ENCODE results near the gene CERKL.

The CERKL gene

DNA sequence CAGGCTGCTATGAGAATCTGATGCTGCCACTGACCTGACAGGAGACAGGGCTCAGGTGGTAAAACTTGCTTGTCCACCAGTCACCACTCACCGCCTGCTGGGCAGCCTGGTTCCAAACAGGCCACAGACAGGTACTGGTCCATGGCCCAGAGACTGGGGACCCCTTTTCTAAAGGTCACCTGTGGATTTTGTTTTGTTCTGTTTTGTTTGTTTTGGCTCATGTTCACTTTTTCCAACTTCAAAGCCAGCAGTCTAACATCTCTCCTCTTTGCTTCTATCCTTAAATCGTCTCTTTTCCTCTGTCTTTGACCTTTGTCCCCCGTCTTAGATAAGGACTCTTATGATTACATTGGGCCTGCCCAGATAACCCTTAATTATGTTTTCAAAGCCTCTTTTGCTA, 3.3 kb upstream of the CERKL start:
- no peak overlapping the region for H3K9ac ChIP-seq
- no peak overlapping the region for H3K4me2 ChIP-seq
- no peak overlapping the region for H3K27ac ChIP-seq
- H3K4me1 ChIP-seq (ENCODE audit: low read depth, poor library complexity, severe bottlenecking) = no peaks in the 10 kb centered on the region
- no peaks in the 10 kb centered on the region for H3K27me3 ChIP-seq (ENCODE audit: insufficient read depth, low read depth)
- TF ChIP-seq, protein P1, sequence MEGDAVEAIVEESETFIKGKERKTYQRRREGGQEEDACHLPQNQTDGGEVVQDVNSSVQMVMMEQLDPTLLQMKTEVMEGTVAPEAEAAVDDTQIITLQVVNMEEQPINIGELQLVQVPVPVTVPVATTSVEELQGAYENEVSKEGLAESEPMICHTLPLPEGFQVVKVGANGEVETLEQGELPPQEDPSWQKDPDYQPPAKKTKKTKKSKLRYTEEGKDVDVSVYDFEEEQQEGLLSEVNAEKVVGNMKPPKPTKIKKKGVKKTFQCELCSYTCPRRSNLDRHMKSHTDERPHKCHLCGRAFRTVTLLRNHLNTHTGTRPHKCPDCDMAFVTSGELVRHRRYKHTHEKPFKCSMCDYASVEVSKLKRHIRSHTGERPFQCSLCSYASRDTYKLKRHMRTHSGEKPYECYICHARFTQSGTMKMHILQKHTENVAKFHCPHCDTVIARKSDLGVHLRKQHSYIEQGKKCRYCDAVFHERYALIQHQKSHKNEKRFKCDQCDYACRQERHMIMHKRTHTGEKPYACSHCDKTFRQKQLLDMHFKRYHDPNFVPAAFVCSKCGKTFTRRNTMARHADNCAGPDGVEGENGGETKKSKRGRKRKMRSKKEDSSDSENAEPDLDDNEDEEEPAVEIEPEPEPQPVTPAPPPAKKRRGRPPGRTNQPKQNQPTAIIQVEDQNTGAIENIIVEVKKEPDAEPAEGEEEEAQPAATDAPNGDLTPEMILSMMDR (conservative IDR thresholded peaks at IDR 0.05; ENCODE audit: low read depth, low read length) = no peak
- no peaks in the 10 kb centered on the region for H3K36me3 ChIP-seq (ENCODE audit: insufficient read depth)
- no peaks in the 10 kb centered on the region for H3K79me2 ChIP-seq (ENCODE audit: insufficient read depth, low read depth)
- H3K4me3 ChIP-seq (IDR thresholded peaks at IDR 0.05; ENCODE audit: insufficient read depth, low read depth, low read length) = no peak overlapping the region
- H2AFZ ChIP-seq (ENCODE audit: low read depth) = no peak overlapping the region
- H4K20me1 ChIP-seq (ENCODE audit: insufficient read depth) = no peaks in the 10 kb centered on the region

DNA sequence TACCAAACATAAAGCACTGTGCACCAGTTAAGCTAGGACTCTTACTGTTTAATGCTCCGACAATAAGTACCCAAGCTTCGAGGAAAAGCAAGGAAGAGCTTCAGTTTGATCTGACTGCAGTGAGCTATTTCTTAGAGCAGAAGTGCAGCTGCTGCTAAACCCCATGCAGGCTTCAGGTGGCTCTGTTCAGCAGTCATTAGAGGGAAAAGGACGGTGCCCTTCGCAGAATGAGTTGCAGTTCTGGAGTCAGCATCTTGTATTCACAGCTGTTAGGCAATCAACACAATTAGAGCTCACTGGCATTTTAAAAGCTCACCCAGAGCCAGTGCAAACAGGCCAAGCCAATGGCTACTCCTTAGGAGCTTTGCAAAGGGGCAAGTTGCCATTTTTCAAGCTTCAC, 1.5 kb upstream of the CERKL start:
- TF ChIP-seq, protein P1 (conservative IDR thresholded peaks at IDR 0.05; ENCODE audit: low read depth, low read length) = no peak
- Histone ChIP-seq H3K79me2 (ENCODE audit: insufficient read depth, low read depth) (no peaks in the 10 kb centered on the region), H3K4me2 (no peak overlapping the region), H3K27ac (no peak overlapping the region), H3K27me3 (ENCODE audit: insufficient read depth, low read depth) (no peaks in the 10 kb centered on the region), H2AFZ (ENCODE audit: low read depth) (no peak overlapping the region), H3K4me1 (ENCODE audit: low read depth, poor library complexity, severe bottlenecking) (no peaks in the 10 kb centered on the region), H4K20me1 (ENCODE audit: insufficient read depth) (no peaks in the 10 kb centered on the region), H3K36me3 (ENCODE audit: insufficient read depth) (no peaks in the 10 kb centered on the region), H3K9ac (no peak overlapping the region), H3K4me3 (IDR thresholded peaks at IDR 0.05; ENCODE audit: insufficient read depth, low read depth, low read length) (no peak overlapping the region)

DNA sequence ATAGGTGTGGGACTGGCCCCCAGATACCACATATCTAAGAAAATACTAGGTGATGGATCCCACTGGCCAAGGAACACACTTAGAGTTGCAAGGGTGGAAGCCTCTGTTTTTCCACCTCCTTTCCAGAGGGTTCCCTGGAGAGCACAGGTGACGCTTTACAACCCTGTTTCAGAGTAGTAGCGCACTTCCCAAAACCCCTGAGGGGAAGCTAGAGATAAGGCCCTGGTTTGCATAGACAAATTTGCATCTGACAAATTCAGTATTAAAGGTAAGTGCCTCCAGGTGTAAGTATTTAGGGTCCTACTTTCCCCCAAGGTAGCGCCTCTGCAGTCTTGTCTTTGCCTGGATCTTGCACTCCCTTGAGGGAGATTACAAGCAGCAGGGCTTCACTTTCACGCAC, 474 bp upstream of the CERKL start:
- no peaks in the 10 kb centered on the region for H3K27me3 ChIP-seq (ENCODE audit: insufficient read depth, low read depth)
- H2AFZ ChIP-seq (ENCODE audit: low read depth) = no peak overlapping the region
- no peak overlapping the region for H3K27ac ChIP-seq
- H3K36me3 ChIP-seq (ENCODE audit: insufficient read depth) = no peaks in the 10 kb centered on the region
- no peak overlapping the region for H3K4me2 ChIP-seq
- no peaks in the 10 kb centered on the region for H3K4me1 ChIP-seq (ENCODE audit: low read depth, poor library complexity, severe bottlenecking)
- no peak overlapping the region for H3K4me3 ChIP-seq (IDR thresholded peaks at IDR 0.05; ENCODE audit: insufficient read depth, low read depth, low read length)
- no peak overlapping the region for H3K9ac ChIP-seq
- TF ChIP-seq, protein P1 (conservative IDR thresholded peaks at IDR 0.05; ENCODE audit: low read depth, low read length) = no peak
- H3K79me2 ChIP-seq (ENCODE audit: insufficient read depth, low read depth) = no peaks in the 10 kb centered on the region
- no peaks in the 10 kb centered on the region for H4K20me1 ChIP-seq (ENCODE audit: insufficient read depth)

DNA sequence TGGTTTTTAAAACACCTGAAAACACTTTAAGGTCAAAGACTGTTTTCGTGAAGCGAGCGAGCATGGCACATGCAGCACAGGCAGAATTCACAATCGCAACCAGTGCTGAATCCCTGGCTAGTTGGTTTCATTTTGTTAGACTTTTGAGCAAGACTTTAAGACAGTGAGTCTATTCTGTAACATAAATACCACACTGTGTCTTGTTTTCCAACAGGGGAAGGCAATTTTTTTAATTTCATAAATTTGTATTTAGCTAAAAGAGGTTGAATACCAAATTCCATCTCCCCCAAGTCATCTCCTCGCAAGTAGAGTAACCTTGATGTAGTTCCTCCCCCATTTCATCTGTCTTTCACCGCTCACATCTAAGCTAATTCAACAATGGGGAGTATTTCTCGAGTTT, 1.4 kb downstream of the CERKL start:
- Histone ChIP-seq H3K27ac (no peak overlapping the region), H2AFZ (ENCODE audit: low read depth) (no peak overlapping the region), H3K4me1 (ENCODE audit: low read depth, poor library complexity, severe bottlenecking) (no peaks in the 10 kb centered on the region), H3K36me3 (ENCODE audit: insufficient read depth) (no peaks in the 10 kb centered on the region), H3K79me2 (ENCODE audit: insufficient read depth, low read depth) (no peaks in the 10 kb centered on the region), H4K20me1 (ENCODE audit: insufficient read depth) (no peaks in the 10 kb centered on the region), H3K27me3 (ENCODE audit: insufficient read depth, low read depth) (no peaks in the 10 kb centered on the region), H3K9ac (no peak overlapping the region), H3K4me3 (IDR thresholded peaks at IDR 0.05; ENCODE audit: insufficient read depth, low read depth, low read length) (no peak overlapping the region), H3K4me2 (no peak overlapping the region)
- TF ChIP-seq, protein P1 (conservative IDR thresholded peaks at IDR 0.05; ENCODE audit: low read depth, low read length) = no peak

Data from KMS-11 (cell line).